Tibial nerve (tissue), 4 donors: ENCODE measurements around the gene SLCO3A1. TPM values are rescaled to one million over a fixed set of nuclear protein-coding genes. Genes with fewer than 3 reads are reported as not detected.
A peak's percentile ranks its signal among the peaks of the same experiment; 100 is the strongest.

Source experiments
- DNase-seq, 2 donors: peaks; one replicate each; pipeline ENCODE4 v3.0.0-alpha.2; 2019; ENCODE audit warnings: low spot score in 2 of 2
- H3K27ac ChIP-seq, 4 donors: fragments of 200-600 bp; sonication (generic) in 3 of 4; one replicate each; pipeline ENCODE4 v1.5.1; 2017 to 2019; ENCODE audit warnings: mild to moderate bottlenecking in 1 of 4
- H3K27me3 ChIP-seq, 2 donors: fragments of 200-600 bp; sonication (generic) in 1 of 2; one replicate each; pipeline versions ENCODE4 v1.5.1 to v1.6.0; 2017 to 2019
- H3K36me3 ChIP-seq, 3 donors: fragments of 200-600 bp; sonication (generic); one replicate each; pipeline ENCODE4 v1.5.1; 2018 to 2019
- H3K4me1 ChIP-seq, 4 donors: fragments of 200-600 bp; sonication (generic) in 3 of 4; one replicate each; pipeline ENCODE4 v1.5.1; 2017 to 2019
- H3K4me3 ChIP-seq, 4 donors: fragments of 200-600 bp; sonication (generic) in 3 of 4; one replicate each; pipeline ENCODE4 v1.5.1; 2017 to 2019; ENCODE audit warnings: mild to moderate bottlenecking in 1 of 4, moderate library complexity in 1 of 4
- H3K9me3 ChIP-seq, 4 donors: fragments of 200-600 bp; sonication (generic) in 3 of 4; one replicate each; pipeline ENCODE4 v1.5.1; 2017 to 2019
- CTCF ChIP-seq, 5 experiments: fragments of 200-600 bp in 3 of 5; fragments of 450-650 bp in 2 of 5; sonication (generic) in 3 of 5; IDR thresholded peaks; one replicate each; pipeline ENCODE4 v1.5.1; 2016 to 2019; ENCODE audit warnings: antibody characterized with exemption in 5 of 5, mild to moderate bottlenecking in 3 of 5, moderate library complexity in 2 of 5
- EP300 ChIP-seq, 2 donors: sonication (generic); formaldehyde crosslinking; IDR thresholded peaks; one replicate each; pipeline ENCODE4 v1.6.1; 2017; ENCODE audit warnings: antibody characterized with exemption in 2 of 2, mild to moderate bottlenecking in 1 of 2
- POLR2A ChIP-seq, 2 donors: fragments of 450-650 bp; IDR thresholded peaks; one replicate each; pipeline ENCODE4 v1.6.1; 2017; ENCODE audit warnings: antibody characterized with exemption in 2 of 2, mild to moderate bottlenecking in 2 of 2, moderate library complexity in 2 of 2
- WGBS, 2 donors: methylation state at CpG; one replicate each; pipeline ENCODE4 v1.1.5; 2018; 5-methylcytosine and 5-hydroxymethylcytosine counted together
- total RNA-seq, 4 donors: library from RNA; depleted of rRNA; stranded (reverse); fragments of >200 nt; gene quantifications; one replicate each; pipeline ENCODE4 v1.1.0, GENCODE V29; 2016

SLCO3A1 gene
- total RNA-seq, 4 donors from 2014 or later: 13.8 to 20.2 (median 14.3) TPM

GRCh38 chr15:91864664-91865063, 11.2 kb downstream of the SLCO3A1 start:
- Histone ChIP-seq H3K36me3 (no peaks in the 10 kb centered on the region), H3K27me3 (no peaks in the 10 kb centered on the region), H3K4me1 (peaks cover 0 to 43% (median 0%) of the 10 kb centered on the region in 4 donors), H3K9me3 (no peaks in the 10 kb centered on the region), H3K4me3 (no peak overlapping the region), H3K27ac (peak overlapping the region in 2 of 4 donors; percentile 75 to 83)
- no peak for TF ChIP-seq EP300 (IDR thresholded peaks at IDR 0.05)
- TF ChIP-seq POLR2A (IDR thresholded peaks at IDR 0.05): no peak
- no peak for TF ChIP-seq CTCF (IDR thresholded peaks at IDR 0.05)
- WGBS, 2 donors: 80 to 84% methylated on average over 9 of the region's 9 CpGs
- no peak for DNase-seq

- WGBS, 2 donors: 78 to 80% methylated on average over 7 of the region's 7 CpGs
- H3K27ac ChIP-seq: peak overlapping the region in 2 of 4 donors; percentile 75 to 83
- H3K4me3 ChIP-seq: no peak overlapping the region
- H3K4me1 ChIP-seq: peaks cover 0 to 42% (median 0%) of the 10 kb centered on the region in 4 donors
- TF ChIP-seq POLR2A (IDR thresholded peaks at IDR 0.05): no peak
- no peak for TF ChIP-seq CTCF (IDR thresholded peaks at IDR 0.05)
- H3K9me3 ChIP-seq: no peaks in the 10 kb centered on the region
- DNase-seq: no peak
- H3K27me3 ChIP-seq: no peaks in the 10 kb centered on the region
- no peaks in the 10 kb centered on the region for H3K36me3 ChIP-seq
These were observed 12.0 kb downstream of the SLCO3A1 start for GRCh38 chr15:91865486-91865885.

GRCh38 chr15:91865950-91866349, 12.4 kb downstream of the SLCO3A1 start:
- H3K4me1 ChIP-seq: peaks cover 0 to 38% (median 0%) of the 10 kb centered on the region in 4 donors
- TF ChIP-seq POLR2A (IDR thresholded peaks at IDR 0.05): no peak
- no peak for TF ChIP-seq CTCF (IDR thresholded peaks at IDR 0.05)
- TF ChIP-seq EP300 (IDR thresholded peaks at IDR 0.05): no peak
- H3K4me3 ChIP-seq: no peak overlapping the region
- WGBS, 2 donors: 76 to 80% methylated on average over 5 of the region's 5 CpGs
- no peak for DNase-seq
- H3K27ac ChIP-seq: peak overlapping the region in 2 of 4 donors; percentile 75 to 83
- no peaks in the 10 kb centered on the region for H3K27me3 ChIP-seq
- no peaks in the 10 kb centered on the region for H3K9me3 ChIP-seq
- no peaks in the 10 kb centered on the region for H3K36me3 ChIP-seq

DNA sequence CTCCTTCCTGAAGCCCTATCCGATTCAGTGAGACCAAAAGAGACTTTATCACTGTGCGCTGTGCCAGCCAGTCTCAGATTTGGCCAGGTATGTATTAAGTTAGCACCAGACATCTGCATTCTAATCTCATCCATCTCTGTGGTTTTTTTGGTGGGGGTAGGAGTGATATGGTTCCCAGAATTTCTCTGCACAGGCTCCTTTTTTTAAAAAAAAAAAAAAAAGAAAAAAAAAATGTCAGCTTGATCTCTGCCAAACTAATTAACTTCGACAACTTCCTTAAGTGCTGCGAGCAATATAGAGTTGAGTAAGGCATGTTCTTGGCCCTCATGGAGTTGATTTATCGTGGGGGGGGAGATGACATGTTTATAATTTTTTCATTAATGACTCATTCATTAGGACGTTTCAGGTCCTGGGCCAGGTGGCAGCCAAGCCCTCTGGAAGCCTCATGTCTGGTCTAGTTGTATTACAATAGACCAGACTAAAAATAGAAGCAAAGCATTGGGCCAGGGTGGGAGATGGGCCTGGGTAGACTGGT, 12.9 kb downstream of the SLCO3A1 start:
- no peak overlapping the region for H3K4me3 ChIP-seq
- no peaks in the 10 kb centered on the region for H3K9me3 ChIP-seq
- H3K4me1 ChIP-seq: peaks cover 0 to 37% (median 0%) of the 10 kb centered on the region in 4 donors
- no peaks in the 10 kb centered on the region for H3K36me3 ChIP-seq
- DNase-seq: no peak
- H3K27me3 ChIP-seq: no peaks in the 10 kb centered on the region
- WGBS, 2 donors: 63% methylated on average over 6 of the region's 6 CpGs
- H3K27ac ChIP-seq: peak overlapping the region in 3 of 4 donors; percentile 36 to 83 (median 75)
- no peak for TF ChIP-seq POLR2A (IDR thresholded peaks at IDR 0.05)
- no peak for TF ChIP-seq CTCF (IDR thresholded peaks at IDR 0.05)
- TF ChIP-seq EP300 (IDR thresholded peaks at IDR 0.05): no peak

DNA sequence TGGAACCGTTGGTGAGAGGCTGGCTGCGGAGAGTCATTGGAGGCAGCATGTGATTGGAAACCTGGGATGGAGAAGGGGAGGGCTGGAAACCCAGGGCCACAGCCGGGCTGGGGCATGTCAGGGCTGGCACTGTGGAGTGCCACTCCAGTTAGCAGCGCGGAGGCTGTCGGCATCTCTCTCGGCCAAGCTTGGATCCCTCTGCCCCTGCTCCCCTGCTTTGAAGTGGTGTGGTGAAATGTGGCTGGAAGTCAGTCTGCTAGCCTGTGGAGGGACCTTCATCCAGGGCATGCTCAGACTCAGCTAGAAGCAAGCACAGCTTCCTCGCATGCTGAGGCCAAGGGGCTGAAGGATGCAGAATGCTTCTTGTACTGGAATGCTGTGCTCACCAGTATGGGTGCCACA, 13.5 kb downstream of the SLCO3A1 start:
- no peaks in the 10 kb centered on the region for H3K9me3 ChIP-seq
- WGBS, 2 donors: 76 to 86% methylated on average over 8 of the region's 8 CpGs
- H3K27ac ChIP-seq: peak overlapping the region in 3 of 4 donors; percentile 36 to 83 (median 75)
- H3K4me3 ChIP-seq: no peak overlapping the region
- no peak for DNase-seq
- H3K36me3 ChIP-seq: no peaks in the 10 kb centered on the region
- H3K4me1 ChIP-seq: peaks cover 0 to 37% (median 0%) of the 10 kb centered on the region in 4 donors
- TF ChIP-seq POLR2A (IDR thresholded peaks at IDR 0.05) (no peak), CTCF (IDR thresholded peaks at IDR 0.05) (no peak), EP300 (IDR thresholded peaks at IDR 0.05) (no peak)
- no peaks in the 10 kb centered on the region for H3K27me3 ChIP-seq
